ENCODE results near the gene FBXW4.

FBXW4 gene

GRCh38 chr10:101691081-101691480, 3.9 kb downstream of the FBXW4 start:
- no peaks in the 10 kb centered on the region for H3K36me3 ChIP-seq (ENCODE audit: insufficient read depth, low read length)
- no peak for DNase-seq (ENCODE audit: low read depth, low spot score)

GRCh38 chr10:101690461-101690860, 4.5 kb downstream of the FBXW4 start:
- TF ChIP-seq FOXP2 (optimal IDR thresholded peaks at IDR 0.05; ENCODE audit: control extremely low read depth, extremely low read length, insufficient read depth) (no peak), EZH2 (IDR thresholded peaks at IDR 0.05) (no peak), POLR2AphosphoS5 (IDR thresholded peaks at IDR 0.05; ENCODE audit: borderline replicate concordance, low read depth, low read length) (no peak)
- no peak overlapping the region for H3K27ac ChIP-seq
- H3K36me3 ChIP-seq (ENCODE audit: insufficient read depth, low read length): no peaks in the 10 kb centered on the region
- no peak for DNase-seq (ENCODE audit: low read depth, low spot score)
- no peak overlapping the region for H3K4me3 ChIP-seq
- H3K9ac ChIP-seq (ENCODE audit: insufficient read length): no peak overlapping the region
- H3K9me3 ChIP-seq (ENCODE audit: low read depth, low read length): no peaks in the 10 kb centered on the region

More at GRCh38 chr10:101691081-101691480, 3.9 kb downstream of the FBXW4 start:
- Histone ChIP-seq H3K27ac (no peak overlapping the region), H3K4me3 (no peak overlapping the region), H3K9me3 (ENCODE audit: low read depth, low read length) (no peaks in the 10 kb centered on the region), H3K9ac (ENCODE audit: insufficient read length) (no peak overlapping the region)
- TF ChIP-seq POLR2AphosphoS5 (IDR thresholded peaks at IDR 0.05; ENCODE audit: borderline replicate concordance, low read depth, low read length): no peak
- no peak for TF ChIP-seq FOXP2 (optimal IDR thresholded peaks at IDR 0.05; ENCODE audit: control extremely low read depth, extremely low read length, insufficient read depth)
- TF ChIP-seq EZH2 (IDR thresholded peaks at IDR 0.05): no peak

GRCh38 chr10:101687071-101687658, 7.8 kb downstream of the FBXW4 start:
- Histone ChIP-seq H3K9ac (ENCODE audit: insufficient read length) (no peak overlapping the region), H3K27ac (no peak overlapping the region), H3K9me3 (ENCODE audit: low read depth, low read length) (no peaks in the 10 kb centered on the region), H3K36me3 (ENCODE audit: insufficient read depth, low read length) (no peaks in the 10 kb centered on the region), H3K4me3 (no peak overlapping the region)
- no peak for TF ChIP-seq FOXP2 (optimal IDR thresholded peaks at IDR 0.05; ENCODE audit: control extremely low read depth, extremely low read length, insufficient read depth)
- no peak for DNase-seq (ENCODE audit: low read depth, low spot score)

DNA sequence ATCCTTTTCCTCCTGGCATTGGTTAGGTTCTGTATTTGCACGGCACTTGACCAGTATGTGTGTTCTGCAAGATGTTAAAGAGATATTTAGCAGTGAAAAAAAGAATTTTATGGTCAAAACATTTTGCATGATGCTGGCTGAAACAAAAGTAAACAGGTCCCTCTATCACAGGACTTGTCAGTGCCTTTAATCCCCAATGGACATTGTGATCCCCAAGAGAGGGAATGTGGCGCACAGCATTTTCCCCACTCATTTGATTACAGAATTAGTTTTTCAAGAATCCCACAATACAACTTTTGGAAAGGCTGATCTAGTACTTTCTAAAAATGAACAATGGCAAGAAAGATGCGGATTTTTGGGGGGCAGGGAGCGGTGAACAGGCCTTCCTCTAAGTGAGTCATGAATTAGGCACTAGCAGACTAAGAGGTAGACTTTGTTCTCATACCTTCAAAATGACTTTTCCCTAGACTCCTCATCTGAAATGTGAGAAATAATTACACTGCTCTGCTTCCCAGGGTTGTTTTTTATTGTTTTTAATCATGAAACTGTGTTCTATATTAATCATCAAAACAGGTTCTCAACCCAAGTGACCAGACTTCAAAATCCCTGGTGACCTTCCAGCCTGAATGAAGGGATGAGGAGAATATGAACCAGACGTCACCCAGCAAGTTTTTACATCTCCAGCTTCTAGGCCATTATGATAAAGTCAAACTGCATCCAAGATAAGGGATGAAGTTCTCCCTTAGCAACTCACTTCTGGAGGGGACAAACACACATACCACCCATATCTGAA, 8.6 kb downstream of the FBXW4 start:
- no peak overlapping the region for H3K9ac ChIP-seq (ENCODE audit: insufficient read length)
- no peak for DNase-seq (ENCODE audit: low read depth, low spot score)
- TF ChIP-seq EZH2 (IDR thresholded peaks at IDR 0.05): no peak
- TF ChIP-seq FOXP2 (optimal IDR thresholded peaks at IDR 0.05; ENCODE audit: control extremely low read depth, extremely low read length, insufficient read depth): no peak
- TF ChIP-seq POLR2AphosphoS5 (IDR thresholded peaks at IDR 0.05; ENCODE audit: borderline replicate concordance, low read depth, low read length): no peak
- H3K4me3 ChIP-seq: no peak overlapping the region
- no peaks in the 10 kb centered on the region for H3K36me3 ChIP-seq (ENCODE audit: insufficient read depth, low read length)
- no peak overlapping the region for H3K27ac ChIP-seq
- H3K9me3 ChIP-seq (ENCODE audit: low read depth, low read length): no peaks in the 10 kb centered on the region

- Histone ChIP-seq H3K9me3 (ENCODE audit: low read depth, low read length) (no peaks in the 10 kb centered on the region), H3K36me3 (ENCODE audit: insufficient read depth, low read length) (no peaks in the 10 kb centered on the region), H3K9ac (ENCODE audit: insufficient read length) (no peak overlapping the region), H3K27ac (no peak overlapping the region), H3K4me3 (no peak overlapping the region)
- no peak for DNase-seq (ENCODE audit: low read depth, low spot score)
- TF ChIP-seq EZH2 (IDR thresholded peaks at IDR 0.05): no peak
- no peak for TF ChIP-seq FOXP2 (optimal IDR thresholded peaks at IDR 0.05; ENCODE audit: control extremely low read depth, extremely low read length, insufficient read depth)
- TF ChIP-seq POLR2AphosphoS5 (IDR thresholded peaks at IDR 0.05; ENCODE audit: borderline replicate concordance, low read depth, low read length): no peak
Observed at GRCh38 chr10:101684782-101685181, 10.2 kb downstream of the FBXW4 start.

- Histone ChIP-seq H3K36me3 (ENCODE audit: insufficient read depth, low read length) (no peaks in the 10 kb centered on the region), H3K27ac (no peak overlapping the region), H3K4me3 (no peak overlapping the region), H3K9ac (ENCODE audit: insufficient read length) (no peak overlapping the region), H3K9me3 (ENCODE audit: low read depth, low read length) (no peaks in the 10 kb centered on the region)
- DNase-seq (ENCODE audit: low read depth, low spot score): no peak
- TF ChIP-seq FOXP2 (optimal IDR thresholded peaks at IDR 0.05; ENCODE audit: control extremely low read depth, extremely low read length, insufficient read depth) (no peak), EZH2 (IDR thresholded peaks at IDR 0.05) (no peak), POLR2AphosphoS5 (IDR thresholded peaks at IDR 0.05; ENCODE audit: borderline replicate concordance, low read depth, low read length) (no peak)
Observed at GRCh38 chr10:101683276-101683675, 11.7 kb downstream of the FBXW4 start.

DNA sequence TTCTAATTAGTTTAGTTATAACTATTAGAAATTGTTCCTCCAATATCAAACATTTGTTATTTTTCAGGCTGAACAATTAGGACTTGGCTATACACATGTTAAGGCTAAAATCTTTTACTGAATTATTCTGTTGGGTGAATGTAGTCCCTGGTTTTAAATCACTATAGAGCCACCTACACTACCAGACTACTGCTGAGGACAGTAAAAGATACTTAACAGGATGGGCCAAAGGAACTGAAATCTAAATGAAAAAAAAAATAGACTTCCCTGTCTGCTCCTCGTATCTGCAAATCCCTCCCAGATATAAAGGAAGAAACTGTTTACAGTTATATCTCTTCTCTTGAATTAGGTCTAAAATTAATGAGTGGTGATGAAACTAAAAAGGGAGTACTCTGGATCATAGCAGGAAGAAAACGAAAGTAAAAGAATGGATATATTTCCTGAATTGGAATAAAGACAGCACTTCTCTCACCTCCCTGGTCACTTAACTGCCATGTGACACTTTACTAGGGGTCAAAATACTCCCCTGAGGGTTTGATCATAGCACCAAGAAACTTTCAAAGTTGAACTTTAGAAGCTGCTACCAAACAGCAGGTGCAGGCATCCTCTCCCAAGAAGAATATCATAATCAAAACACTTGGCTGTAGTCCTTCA, 12.7 kb downstream of the FBXW4 start:
- Histone ChIP-seq H3K9me3 (ENCODE audit: low read depth, low read length) (no peaks in the 10 kb centered on the region), H3K4me3 (no peak overlapping the region), H3K27ac (no peak overlapping the region), H3K9ac (ENCODE audit: insufficient read length) (no peak overlapping the region), H3K36me3 (ENCODE audit: insufficient read depth, low read length) (no peaks in the 10 kb centered on the region)
- DNase-seq (ENCODE audit: low read depth, low spot score): no peak
- TF ChIP-seq POLR2AphosphoS5 (IDR thresholded peaks at IDR 0.05; ENCODE audit: borderline replicate concordance, low read depth, low read length) (no peak), EZH2 (IDR thresholded peaks at IDR 0.05) (no peak), FOXP2 (optimal IDR thresholded peaks at IDR 0.05; ENCODE audit: control extremely low read depth, extremely low read length, insufficient read depth) (no peak)

- H3K4me3 ChIP-seq: no peak overlapping the region
- H3K27ac ChIP-seq: no peak overlapping the region
- DNase-seq (ENCODE audit: low read depth, low spot score): no peak
- no peaks in the 10 kb centered on the region for H3K36me3 ChIP-seq (ENCODE audit: insufficient read depth, low read length)
- no peaks in the 10 kb centered on the region for H3K9me3 ChIP-seq (ENCODE audit: low read depth, low read length)
- no peak for TF ChIP-seq FOXP2 (optimal IDR thresholded peaks at IDR 0.05; ENCODE audit: control extremely low read depth, extremely low read length, insufficient read depth)
- TF ChIP-seq EZH2 (IDR thresholded peaks at IDR 0.05): no peak
- no peak for TF ChIP-seq POLR2AphosphoS5 (IDR thresholded peaks at IDR 0.05; ENCODE audit: borderline replicate concordance, low read depth, low read length)
- no peak overlapping the region for H3K9ac ChIP-seq (ENCODE audit: insufficient read length)
Observed at GRCh38 chr10:101676565-101676964, 18.4 kb downstream of the FBXW4 start.
